Pancreas (tissue), 10 donors: ENCODE measurements around the gene GIMAP4. TPM values are rescaled to one million over a fixed set of nuclear protein-coding genes. Genes with fewer than 3 reads are reported as not detected.
A peak's percentile ranks its signal among the peaks of the same experiment; 100 is the strongest.
"Not testable (repeated sequence)": the region's sequence is repeated elsewhere in the genome, so short reads cannot be mapped to it uniquely, and the experiment has no call there.

Experiments
- ATAC-seq, 4 donors: fragments of 200-7000 bp; cut with Tn5 transposase; one replicate each; pipeline versions ENCODE4 v1.8.0 to v1.9.1; 2020; ENCODE audit warnings: mild to moderate bottlenecking in 4 of 4, moderate library complexity in 4 of 4
- DNase-seq, 6 donors: peaks; one replicate each; pipeline ENCODE4 v3.0.0-alpha.2; 2020
- FAIRE-seq: peaks from 2 replicates; lab custom pipeline; 2012; peaks lifted over from hg19 to GRCh38; lab: Jason Lieb, UNC
- H3K27ac ChIP-seq, 4 donors: fragments of 200-600 bp; sonication (generic); 1 replicate in 3 of 4; 2 replicates in 1 of 4; pipeline versions ENCODE4 v1.5.0 to v1.8.0; 2020
- H3K27me3 ChIP-seq, 4 donors: fragments of 200-600 bp; one replicate each; pipeline ENCODE4 v1.8.0; 2021
- H3K36me3 ChIP-seq, 3 donors: fragments of 200-600 bp; sonication (generic) in 1 of 3; one replicate each; pipeline versions ENCODE4 v1.5.0 to v1.8.0; 2020 to 2021
- H3K4me1 ChIP-seq, 3 donors: fragments of 200-600 bp; one replicate each; pipeline ENCODE4 v1.8.0; 2021
- H3K4me3 ChIP-seq, 4 donors: fragments of 200-600 bp; sonication (generic) in 2 of 4; one replicate each; pipeline versions ENCODE4 v1.5.0 to v1.8.0; 2020 to 2021
- H3K9me3 ChIP-seq, 4 donors: fragments of 200-600 bp; one replicate each; pipeline ENCODE4 v1.8.0; 2021
- WGBS, 2 donors: extraction: QIAGEN DNeasy Blood & Tissue Kit; methylation state at CpG; one replicate each; pipeline ENCODE4 v1.1.7; 2013; 5-methylcytosine and 5-hydroxymethylcytosine counted together
- intact Hi-C, 3 donors: fragments of 100-400 bp; cut with DNase I; formaldehyde crosslinking; loops; one replicate each; pipeline versions ENCODE4 v1.11.1 to v1.14.2; 2022
- polyA plus RNA-seq, 2 donors: library from polyadenylated mRNA; stranded (reverse); fragments of 200-250 nt; gene quantifications; one replicate each; pipeline ENCODE4 v1.2.3, GENCODE V29; 2013
- total RNA-seq, 6 donors: library from RNA; stranded (reverse); fragmentation: NEBNext Ultra II Directional in 4 of 6; extraction: Animal tissue kit (Norgen Biotek cat#: 25700) in 4 of 6; gene quantifications; one replicate each; pipeline versions ENCODE4 v1.2.1 to v1.2.4, GENCODE V29; 2021 to 2023
- TF ChIP-seq, protein P1 (sequence below), 4 donors: fragments of 200-600 bp; sonication (generic) in 3 of 4; IDR thresholded peaks; one replicate each; pipeline versions ENCODE4 v1.5.0 to v1.8.0; 2021; ENCODE audit warnings: antibody characterized with exemption in 4 of 4
- donor health status: healthy with polysubstance abuse.
- donor health status: DM: no; HTN: no; CAD: no; lungs with moderate emphysema.
- donor health status: DM: no; HTN: no; CAD: no.
- donor health status: control.
- donor health status: control.
- donor health status: Bipolar disorder and iron deficiency.
- donor health status: DM: yes; HTN: yes; CAD: no.
- donor health status: DM: no; HTN: no; CAD: no.
- donor health status: DM: no; HTN: no; CAD: no.
- donor health status: DM: yes; HTN: yes; CAD: no.

GIMAP4 gene
- 10 to 100 TPM in 1 of 6 donors, 1 to 10 TPM in 5; 3.1 to 15.3 (median 4.6) TPM for total RNA-seq
- 1 to 10 TPM; 6.7 to 7.1 TPM for polyA plus RNA-seq

DNA sequence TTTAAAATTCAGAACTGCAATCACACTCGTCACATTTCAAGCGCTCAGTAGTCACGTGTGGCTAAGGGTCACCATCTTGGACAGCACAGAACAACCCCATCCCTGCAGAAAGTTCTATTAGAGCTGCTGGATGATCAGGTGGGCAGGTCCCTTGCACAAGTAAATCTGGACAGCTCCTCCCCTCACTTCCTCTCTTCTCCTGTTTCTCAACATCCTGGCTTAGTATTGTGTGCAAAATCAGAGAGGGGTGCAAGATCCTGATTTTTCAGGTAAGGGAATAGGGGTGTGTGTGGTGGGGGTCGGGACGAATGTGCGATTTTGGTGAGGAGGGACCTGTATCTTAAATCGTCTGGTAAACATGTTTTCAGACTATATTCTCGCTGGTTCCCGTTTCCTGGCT lies at the start of gene GIMAP4:
Gene GIMAP4 (plus strand): TSS at position 222 of the 400 bp plus-strand sequence. CDS start 2,512 bp downstream, outside the sequence.
- intact Hi-C loops: no loop called here
- Histone ChIP-seq H3K36me3 (no peaks in the 10 kb centered on the region), H3K4me3 (peak within 1 kb of the TSS in 1 of 4 donors; percentile 33), H3K27ac (peak within 1 kb of the TSS in 2 of 4 donors; percentile 17 to 39), H3K9me3 (no peaks in the 10 kb centered on the region), H3K27me3 (no peaks in the 10 kb centered on the region), H3K4me1 (no peaks in the 10 kb centered on the region)
- DNase-seq: no peak
- no peak for FAIRE-seq
- TF ChIP-seq, protein P1, sequence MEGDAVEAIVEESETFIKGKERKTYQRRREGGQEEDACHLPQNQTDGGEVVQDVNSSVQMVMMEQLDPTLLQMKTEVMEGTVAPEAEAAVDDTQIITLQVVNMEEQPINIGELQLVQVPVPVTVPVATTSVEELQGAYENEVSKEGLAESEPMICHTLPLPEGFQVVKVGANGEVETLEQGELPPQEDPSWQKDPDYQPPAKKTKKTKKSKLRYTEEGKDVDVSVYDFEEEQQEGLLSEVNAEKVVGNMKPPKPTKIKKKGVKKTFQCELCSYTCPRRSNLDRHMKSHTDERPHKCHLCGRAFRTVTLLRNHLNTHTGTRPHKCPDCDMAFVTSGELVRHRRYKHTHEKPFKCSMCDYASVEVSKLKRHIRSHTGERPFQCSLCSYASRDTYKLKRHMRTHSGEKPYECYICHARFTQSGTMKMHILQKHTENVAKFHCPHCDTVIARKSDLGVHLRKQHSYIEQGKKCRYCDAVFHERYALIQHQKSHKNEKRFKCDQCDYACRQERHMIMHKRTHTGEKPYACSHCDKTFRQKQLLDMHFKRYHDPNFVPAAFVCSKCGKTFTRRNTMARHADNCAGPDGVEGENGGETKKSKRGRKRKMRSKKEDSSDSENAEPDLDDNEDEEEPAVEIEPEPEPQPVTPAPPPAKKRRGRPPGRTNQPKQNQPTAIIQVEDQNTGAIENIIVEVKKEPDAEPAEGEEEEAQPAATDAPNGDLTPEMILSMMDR (IDR thresholded peaks at IDR 0.05): no peak
- 50 to 51% methylated on average over 9 of the region's 9 CpGs for WGBS, 2 donors
- ATAC-seq: peak in 2 of 4 donors; percentile 66 to 67

DNA sequence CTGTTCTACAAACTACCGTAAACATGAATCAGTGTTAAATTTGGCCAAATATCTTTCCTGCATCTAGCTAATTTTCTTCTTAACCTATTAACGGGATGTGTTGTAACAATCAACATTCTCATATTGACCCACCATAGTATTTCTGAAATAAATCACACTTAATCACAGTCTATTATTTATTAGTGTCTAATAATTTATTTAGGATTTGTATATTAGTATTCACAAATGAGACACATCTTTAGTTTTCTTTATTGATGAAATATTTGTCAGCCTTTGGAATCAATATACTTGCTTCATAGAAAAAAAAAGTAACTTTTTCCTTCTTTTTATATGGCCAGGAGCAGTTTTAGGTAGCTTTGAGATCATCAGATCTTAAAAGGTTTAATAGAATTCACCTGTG lies 47.9 kb upstream of the GIMAP4 start:
- intact Hi-C loops: no loop called here
- H3K4me1 ChIP-seq: no peaks in the 10 kb centered on the region
- H3K9me3 ChIP-seq: no peaks in the 10 kb centered on the region
- TF ChIP-seq, protein P1 (IDR thresholded peaks at IDR 0.05): no peak
- no peak for DNase-seq
- FAIRE-seq: no peak
- no peaks in the 10 kb centered on the region for H3K36me3 ChIP-seq
- no peak for ATAC-seq
- no peak overlapping the region for H3K27ac ChIP-seq
- H3K27me3 ChIP-seq: peaks cover 0 to 2% (median 0%) of the 10 kb centered on the region in 4 donors
- WGBS, 2 donors: 43 to 61% methylated on average over 2 of the region's 2 CpGs
- no peak overlapping the region for H3K4me3 ChIP-seq

DNA sequence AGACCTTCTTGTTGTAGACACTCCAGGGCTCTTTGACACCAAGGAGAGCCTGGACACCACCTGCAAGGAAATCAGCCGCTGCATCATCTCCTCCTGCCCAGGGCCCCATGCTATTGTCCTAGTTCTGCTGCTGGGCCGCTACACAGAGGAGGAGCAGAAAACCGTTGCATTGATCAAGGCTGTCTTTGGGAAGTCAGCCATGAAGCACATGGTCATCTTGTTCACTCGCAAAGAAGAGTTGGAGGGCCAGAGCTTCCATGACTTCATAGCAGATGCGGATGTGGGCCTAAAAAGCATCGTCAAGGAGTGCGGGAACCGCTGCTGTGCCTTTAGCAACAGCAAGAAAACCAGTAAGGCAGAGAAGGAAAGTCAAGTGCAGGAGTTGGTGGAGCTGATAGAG lies 47.0 kb upstream of the GIMAP4 start:
- FAIRE-seq (no peak), DNase-seq (no peak), ATAC-seq (no peak)
- TF ChIP-seq, protein P1 (IDR thresholded peaks at IDR 0.05): no peak
- Histone ChIP-seq H3K27ac (no peak overlapping the region), H3K4me3 (peak overlapping the region in 1 of 4 donors; percentile 8), H3K36me3 (no peaks in the 10 kb centered on the region), H3K4me1 (no peaks in the 10 kb centered on the region), H3K9me3 (no peaks in the 10 kb centered on the region), H3K27me3 (peaks cover 0 to 2% (median 0%) of the 10 kb centered on the region in 4 donors)
- WGBS, 2 donors: 77 to 81% methylated on average over 8 of the region's 8 CpGs
- intact Hi-C loops: no loop called here

DNA sequence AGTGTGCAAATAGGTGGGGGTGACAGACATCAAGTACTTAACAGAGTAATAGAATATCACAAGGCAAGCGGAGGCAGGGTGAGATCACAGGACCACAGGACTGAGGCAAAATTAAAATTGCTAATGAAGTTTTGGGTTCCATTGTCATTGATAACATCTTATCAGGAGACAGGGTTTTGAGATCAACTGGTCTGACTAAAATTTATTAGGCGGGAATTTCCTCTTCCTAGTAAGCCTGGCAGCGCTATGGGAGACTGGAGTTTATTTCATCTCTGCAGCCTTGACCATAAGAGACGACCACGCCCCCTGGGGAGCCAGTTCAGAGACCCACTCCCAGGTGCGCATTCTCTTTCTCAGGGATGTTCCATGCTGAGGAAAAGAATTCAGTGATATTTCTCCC lies 44.3 kb upstream of the GIMAP4 start:
- H3K36me3 ChIP-seq, H3K9me3 ChIP-seq, H3K27ac ChIP-seq, ATAC-seq, intact Hi-C loops, H3K4me1 ChIP-seq, DNase-seq, FAIRE-seq, H3K4me3 ChIP-seq, H3K27me3 ChIP-seq: not testable (repeated sequence)
- 64 to 65% methylated on average over 6 of the region's 6 CpGs for WGBS, 2 donors

DNA sequence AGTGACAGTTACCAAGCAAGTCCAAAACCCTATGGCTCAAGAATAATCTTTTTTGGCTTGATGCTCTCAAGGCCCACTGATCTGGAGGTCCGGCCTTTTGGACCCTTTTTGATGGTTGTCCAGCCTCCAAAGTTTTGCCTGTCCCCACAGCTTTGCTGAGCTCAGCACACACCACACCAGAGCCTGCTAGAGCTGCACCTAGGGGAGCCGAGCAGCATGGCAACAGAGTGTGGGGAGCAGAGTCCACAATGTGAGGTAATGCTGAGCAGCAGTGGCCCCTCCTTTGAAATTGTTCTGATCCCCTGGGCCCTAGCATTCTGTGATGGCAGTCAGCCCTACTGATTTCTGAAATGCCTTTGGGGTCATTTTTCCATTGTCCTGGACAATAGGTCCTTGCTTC lies 43.2 kb upstream of the GIMAP4 start:
- H3K27ac ChIP-seq: no peak overlapping the region

More for the DNA sequence above, 43.2 kb upstream of the GIMAP4 start:
- ATAC-seq (no peak), FAIRE-seq (no peak), DNase-seq (no peak)
- H3K4me1 ChIP-seq: no peaks in the 10 kb centered on the region
- peaks cover 0 to 2% (median 0%) of the 10 kb centered on the region in 4 donors for H3K27me3 ChIP-seq
- TF ChIP-seq, protein P1 (IDR thresholded peaks at IDR 0.05): no peak
- H3K9me3 ChIP-seq: no peaks in the 10 kb centered on the region
- intact Hi-C loops: no loop called here
- WGBS, 2 donors: 18 to 25% methylated on average over 2 of the region's 2 CpGs
- H3K4me3 ChIP-seq: no peak overlapping the region
- H3K36me3 ChIP-seq: no peaks in the 10 kb centered on the region
